GM23248 (cell line): ENCODE results near the gene CPS1. TPM values are rescaled to one million over a fixed set of nuclear protein-coding genes. Genes with fewer than 3 reads are reported as not detected.

Experiments
- DNase-seq: peaks from one replicate; pipeline ENCODE4 v3.0.0-alpha.2; 2015
- H2AFZ ChIP-seq: fragments of 200-600 bp; sonication (generic); 2 replicates; pipeline ENCODE4 v1.6.1; 2016; ENCODE audit warnings: antibody characterized with exemption
- H3F3A ChIP-seq: fragments of 200-600 bp; sonication (generic); 2 replicates; pipeline ENCODE4 v1.6.1; 2016; ENCODE audit warnings: mild to moderate bottlenecking, antibody characterized with exemption, mixed run types; ENCODE audit not compliant: insufficient read depth
- H3K27ac ChIP-seq: fragments of 200-600 bp; sonication (generic); 2 replicates; pipeline ENCODE4 v1.5.1; 2016; ENCODE audit warnings: mild to moderate bottlenecking
- H3K27me3 ChIP-seq: fragments of 200-600 bp; sonication (generic); replicated peaks from 2 replicates; pipeline ENCODE4 v1.6.1; 2016; ENCODE audit warnings: mild to moderate bottlenecking; ENCODE audit not compliant: insufficient read depth
- H3K36me3 ChIP-seq: fragments of 200-600 bp; sonication (generic); 2 replicates; pipeline ENCODE4 v1.6.1; 2016; ENCODE audit warnings: low read depth, mild to moderate bottlenecking
- H3K4me1 ChIP-seq: fragments of 200-600 bp; sonication (generic); 2 replicates; pipeline ENCODE4 v1.6.1; 2016; ENCODE audit warnings: mild to moderate bottlenecking; ENCODE audit not compliant: insufficient read depth
- H3K4me2 ChIP-seq: fragments of 200-600 bp; sonication (generic); one replicate; pipeline ENCODE4 v1.6.1; 2016; ENCODE audit warnings: mild to moderate bottlenecking; ENCODE audit not compliant: unreplicated experiment
- H3K4me3 ChIP-seq: fragments of 200-600 bp; sonication (generic); 2 replicates; pipeline ENCODE4 v1.5.1; 2016; ENCODE audit warnings: mild to moderate bottlenecking
- H3K79me2 ChIP-seq: fragments of 200-600 bp; sonication (generic); 2 replicates; pipeline ENCODE4 v1.6.1; 2016; ENCODE audit warnings: mild to moderate bottlenecking; ENCODE audit not compliant: insufficient read depth
- H3K9ac ChIP-seq: fragments of 200-600 bp; sonication (generic); 2 replicates; pipeline ENCODE4 v1.6.1; 2016; ENCODE audit warnings: mild to moderate bottlenecking
- H3K9me2 ChIP-seq: fragments of 200-600 bp; sonication (generic); 2 replicates; pipeline ENCODE4 v1.6.1; 2016; ENCODE audit warnings: mixed run types, mild to moderate bottlenecking, moderate library complexity; ENCODE audit not compliant: insufficient read depth
- H3K9me3 ChIP-seq: fragments of 200-600 bp; sonication (generic); one replicate; pipeline ENCODE4 v1.6.1; 2017; ENCODE audit warnings: low read depth
- H4K20me1 ChIP-seq: fragments of 200-600 bp; sonication (generic); 2 replicates; pipeline ENCODE4 v1.6.0; 2016; ENCODE audit not compliant: insufficient read depth
- EZH2 ChIP-seq: fragments of 200-600 bp; sonication (generic); IDR thresholded peaks from 2 replicates; pipeline ENCODE4 v1.6.1; 2018; ENCODE audit warnings: antibody characterized with exemption, mild to moderate bottlenecking; ENCODE audit not compliant: insufficient read depth, poor library complexity, severe bottlenecking
- EZH2phosphoT487 ChIP-seq: fragments of 200-600 bp; sonication (generic); IDR thresholded peaks from 2 replicates; pipeline ENCODE4 v1.6.1; 2018; ENCODE audit warnings: antibody characterized with exemption, moderate library complexity, mild to moderate bottlenecking, low read depth; ENCODE audit not compliant: insufficient read depth
- WGBS, 2 experiments: methylation state at CpG; one replicate each; pipeline ENCODE4 v1.1.6; 2015 to 2017; ENCODE audit warnings: low lambda C conversion rate in 2 of 2, low coverage in 1 of 2; ENCODE audit errors: missing lambda C conversion rate in 2 of 2; 5-methylcytosine and 5-hydroxymethylcytosine counted together
- in situ Hi-C: fragments of 300-500 bp; cut with MboI; formaldehyde crosslinking; loops from 2 replicates; pipeline ENCODE4 v1.15.0; 2020
- polyA plus RNA-seq: library from polyadenylated mRNA; unstranded; fragments of >200 nt; fragmentation: Nextera tagmentation; extraction: Ambion mirVana; gene quantifications from 2 replicates; pipeline ENCODE4 v1.2.1, GENCODE V29; 2016
- total RNA-seq: library from RNA; depleted of rRNA; stranded (reverse); fragments of >200 nt; shearing (Covaris generic); gene quantifications from 2 replicates; pipeline ENCODE4 v1.2.3, GENCODE V29; 2014

CPS1 gene
- total and polyA plus RNA-seq, 2 experiments from 2014 or later, result 2.1 to 4.9 TPM

DNA sequence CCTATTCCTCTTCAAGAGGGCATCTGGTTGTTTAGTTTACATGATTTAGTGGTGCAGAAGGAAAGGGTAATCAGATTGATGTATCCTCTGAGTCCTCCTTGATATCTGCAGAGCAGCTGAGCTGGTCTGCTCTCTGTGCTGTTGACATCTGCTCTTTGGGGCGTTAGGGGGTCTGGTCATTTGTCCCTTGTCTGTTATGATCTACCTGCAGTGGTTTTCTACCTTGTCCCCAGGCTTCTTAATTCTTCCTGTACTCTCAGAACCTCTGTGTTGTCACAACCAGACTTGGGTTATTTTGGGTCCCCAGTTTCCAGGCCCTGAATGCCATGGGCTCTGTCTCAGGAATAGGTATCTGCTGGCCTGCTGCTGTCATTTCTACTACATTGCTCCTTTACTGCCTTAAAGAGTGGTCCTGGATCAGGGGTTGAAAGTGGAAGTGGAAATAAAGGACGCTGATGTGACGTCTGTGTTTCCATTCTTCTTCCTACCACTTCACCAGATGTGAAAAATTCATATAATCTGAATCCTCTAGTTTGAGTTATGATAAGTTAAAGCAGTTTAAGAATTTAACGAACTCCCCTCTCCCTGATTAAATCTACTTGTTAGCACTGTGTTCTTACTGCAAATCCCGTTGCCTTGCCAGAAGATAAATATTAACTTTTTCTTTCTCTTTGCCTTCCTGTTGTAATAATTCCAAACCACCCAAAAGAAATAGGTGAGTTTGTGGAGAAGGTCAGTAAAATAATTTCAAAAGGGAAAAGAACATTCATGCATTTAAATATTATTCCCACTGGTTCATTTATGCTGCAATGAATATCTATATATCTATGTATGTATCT is 16.6 kb upstream of the CPS1 start:
- H3K9me3 ChIP-seq, result no peaks in the 10 kb centered on the region
- H2AFZ ChIP-seq, result no peak overlapping the region
- no peaks in the 10 kb centered on the region for H3K79me2 ChIP-seq
- no peaks in the 10 kb centered on the region for H3K4me1 ChIP-seq
- H3K9me2 ChIP-seq, result no peaks in the 10 kb centered on the region
- H4K20me1 ChIP-seq, result no peaks in the 10 kb centered on the region
- no peak overlapping the region for H3K4me3 ChIP-seq
- DNase-seq, result no peak
- TF ChIP-seq EZH2phosphoT487 (no peak), EZH2 (no peak)
- in situ Hi-C loops, result no loop called here
- WGBS, 2 experiments, result 35 to 50% methylated on average over 5 of the region's 5 CpGs
- H3K4me2 ChIP-seq, result no peak overlapping the region
- no peaks in the 10 kb centered on the region for H3F3A ChIP-seq
- H3K36me3 ChIP-seq, result no peaks in the 10 kb centered on the region
- H3K9ac ChIP-seq, result no peak overlapping the region
- no peaks in the 10 kb centered on the region for H3K27me3 ChIP-seq
- H3K27ac ChIP-seq, result no peak overlapping the region

DNA sequence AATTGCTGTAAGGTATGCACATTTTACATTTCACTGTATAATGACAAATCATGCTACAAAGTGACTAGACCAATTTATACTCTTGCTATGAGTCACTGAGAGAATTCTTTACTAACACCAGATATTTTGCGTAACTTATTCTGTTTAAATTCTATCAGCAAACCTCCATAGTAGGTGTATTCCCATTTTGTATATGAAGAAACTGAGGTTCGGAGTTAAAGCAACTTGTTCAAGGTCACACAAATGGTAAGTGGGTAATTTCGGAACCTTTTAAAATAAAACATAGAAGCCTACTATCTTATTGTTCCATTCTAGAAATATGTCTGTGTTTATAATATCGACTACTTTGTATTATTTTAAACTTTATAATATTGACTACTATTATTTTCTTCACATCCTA is 15.9 kb upstream of the CPS1 start:
- no peak overlapping the region for H3K4me2 ChIP-seq
- no peaks in the 10 kb centered on the region for H3K79me2 ChIP-seq
- no peaks in the 10 kb centered on the region for H3K4me1 ChIP-seq
- peak; percentile 5 for DNase-seq
- in situ Hi-C loops, result no loop called here
- no peaks in the 10 kb centered on the region for H3K27me3 ChIP-seq
- H2AFZ ChIP-seq, result no peak overlapping the region
- H3F3A ChIP-seq, result no peaks in the 10 kb centered on the region
- no peaks in the 10 kb centered on the region for H3K9me2 ChIP-seq
- H4K20me1 ChIP-seq, result no peaks in the 10 kb centered on the region
- H3K36me3 ChIP-seq, result no peaks in the 10 kb centered on the region
- no peak overlapping the region for H3K4me3 ChIP-seq
- TF ChIP-seq EZH2 (no peak), EZH2phosphoT487 (no peak)
- H3K9ac ChIP-seq, result no peak overlapping the region
- no peaks in the 10 kb centered on the region for H3K9me3 ChIP-seq
- no peak overlapping the region for H3K27ac ChIP-seq
- 72 to 75% methylated on average over 4 of the region's 4 CpGs for WGBS, 2 experiments

GRCh38 chr2:210540900-210541289 is 15.5 kb upstream of the CPS1 start:
- no peak overlapping the region for H3K9ac ChIP-seq
- no peak for TF ChIP-seq EZH2phosphoT487
- H3K4me1 ChIP-seq, result no peaks in the 10 kb centered on the region
- H3K9me3 ChIP-seq, result no peaks in the 10 kb centered on the region
- H2AFZ ChIP-seq, result no peak overlapping the region
- no peak overlapping the region for H3K4me2 ChIP-seq
- DNase-seq, result no peak
- in situ Hi-C loops, result no loop called here
- H3K36me3 ChIP-seq, result no peaks in the 10 kb centered on the region
- WGBS, 2 experiments, result 81 to 82% methylated on average over 2 of the region's 2 CpGs
- H3K27me3 ChIP-seq, result no peaks in the 10 kb centered on the region
- H3F3A ChIP-seq, result no peaks in the 10 kb centered on the region
- H3K4me3 ChIP-seq, result no peak overlapping the region
- H3K79me2 ChIP-seq, result no peaks in the 10 kb centered on the region
- no peaks in the 10 kb centered on the region for H4K20me1 ChIP-seq
- no peak overlapping the region for H3K27ac ChIP-seq
- H3K9me2 ChIP-seq, result no peaks in the 10 kb centered on the region

- H2AFZ ChIP-seq, result no peak overlapping the region
- no peak for DNase-seq
- no peaks in the 10 kb centered on the region for H3K9me3 ChIP-seq
- TF ChIP-seq EZH2 (no peak), EZH2phosphoT487 (no peak)
- H3K4me2 ChIP-seq, result no peak overlapping the region
- no peaks in the 10 kb centered on the region for H3K4me1 ChIP-seq
- no peaks in the 10 kb centered on the region for H4K20me1 ChIP-seq
- no peak overlapping the region for H3K4me3 ChIP-seq
- in situ Hi-C loops, result no loop called here
- no peak overlapping the region for H3K9ac ChIP-seq
- no peaks in the 10 kb centered on the region for H3K36me3 ChIP-seq
- no peak overlapping the region for H3K27ac ChIP-seq
- no peaks in the 10 kb centered on the region for H3K9me2 ChIP-seq
- no peaks in the 10 kb centered on the region for H3K79me2 ChIP-seq
- H3F3A ChIP-seq, result no peaks in the 10 kb centered on the region
- H3K27me3 ChIP-seq, result no peaks in the 10 kb centered on the region
- WGBS, 2 experiments, result 76 to 77% methylated on average over 3 of the region's 3 CpGs
These were observed 15.0 kb upstream of the CPS1 start for GRCh38 chr2:210541290-210541902.
